ENCODE data around the gene VCL. TPM values are rescaled to one million over a fixed set of nuclear protein-coding genes. Genes with fewer than 3 reads are reported as not detected.

Gene VCL
- polyA plus RNA-seq, 1 donor from 2014 or later, result 11.2 TPM

- Histone ChIP-seq H3K36me3 (ENCODE audit: insufficient read depth, low read length) (no peaks in the 10 kb centered on the region), H3K27ac (ENCODE audit: low read length) (no peak overlapping the region), H3K27me3 (ENCODE audit: insufficient read depth, low read depth, low read length) (no peaks in the 10 kb centered on the region), H3F3A (ENCODE audit: insufficient read depth, low read length, poor library complexity, severe bottlenecking) (no peaks in the 10 kb centered on the region), H3K4me3 (ENCODE audit: low read length) (no peak overlapping the region), H3K79me2 (replicated peaks; ENCODE audit: insufficient read depth, low read length) (peaks cover 2% of the 10 kb centered on the region), H3K9ac (ENCODE audit: low read length) (no peak overlapping the region), H4K20me1 (ENCODE audit: insufficient read depth) (no peaks in the 10 kb centered on the region), H3K9me3 (ENCODE audit: low read length) (no peaks in the 10 kb centered on the region), H2AFZ (ENCODE audit: low read depth, low read length) (no peak overlapping the region), H3K4me2 (ENCODE audit: low read length) (no peak overlapping the region), H3K9me2 (ENCODE audit: insufficient read depth, low read length) (no peaks in the 10 kb centered on the region)
- TF ChIP-seq, protein P1, sequence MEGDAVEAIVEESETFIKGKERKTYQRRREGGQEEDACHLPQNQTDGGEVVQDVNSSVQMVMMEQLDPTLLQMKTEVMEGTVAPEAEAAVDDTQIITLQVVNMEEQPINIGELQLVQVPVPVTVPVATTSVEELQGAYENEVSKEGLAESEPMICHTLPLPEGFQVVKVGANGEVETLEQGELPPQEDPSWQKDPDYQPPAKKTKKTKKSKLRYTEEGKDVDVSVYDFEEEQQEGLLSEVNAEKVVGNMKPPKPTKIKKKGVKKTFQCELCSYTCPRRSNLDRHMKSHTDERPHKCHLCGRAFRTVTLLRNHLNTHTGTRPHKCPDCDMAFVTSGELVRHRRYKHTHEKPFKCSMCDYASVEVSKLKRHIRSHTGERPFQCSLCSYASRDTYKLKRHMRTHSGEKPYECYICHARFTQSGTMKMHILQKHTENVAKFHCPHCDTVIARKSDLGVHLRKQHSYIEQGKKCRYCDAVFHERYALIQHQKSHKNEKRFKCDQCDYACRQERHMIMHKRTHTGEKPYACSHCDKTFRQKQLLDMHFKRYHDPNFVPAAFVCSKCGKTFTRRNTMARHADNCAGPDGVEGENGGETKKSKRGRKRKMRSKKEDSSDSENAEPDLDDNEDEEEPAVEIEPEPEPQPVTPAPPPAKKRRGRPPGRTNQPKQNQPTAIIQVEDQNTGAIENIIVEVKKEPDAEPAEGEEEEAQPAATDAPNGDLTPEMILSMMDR (IDR thresholded peaks at IDR 0.05; ENCODE audit: poor library complexity, severe bottlenecking), result no peak
- TF ChIP-seq TAF1 (IDR thresholded peaks at IDR 0.05; ENCODE audit: low read depth), result no peak
- no peak for TF ChIP-seq RAD21 (conservative IDR thresholded peaks at IDR 0.05)
- TF ChIP-seq SMC3 (conservative IDR thresholded peaks at IDR 0.05; ENCODE audit: poor library complexity), result no peak
- no peak for TF ChIP-seq EZH2 (IDR thresholded peaks at IDR 0.05; ENCODE audit: borderline replicate concordance, insufficient read depth, low read length, poor library complexity, severe bottlenecking)
- no peak for TF ChIP-seq REST (IDR thresholded peaks at IDR 0.05; ENCODE audit: borderline replicate concordance)
- TF ChIP-seq EP300 (conservative IDR thresholded peaks at IDR 0.05; ENCODE audit: poor library complexity, severe bottlenecking), result no peak
- TF ChIP-seq POLR2AphosphoS5 (IDR thresholded peaks at IDR 0.05), result no peak
- TF ChIP-seq MXI1 (conservative IDR thresholded peaks at IDR 0.05; ENCODE audit: poor library complexity, severe bottlenecking), result no peak
Observed at GRCh38 chr10:74021248-74022055, 23.5 kb downstream of the VCL start.

GRCh38 chr10:74022926-74023629 lies 25.2 kb downstream of the VCL start:
- Histone ChIP-seq H3K4me2 (ENCODE audit: low read length) (no peak overlapping the region), H3K36me3 (ENCODE audit: insufficient read depth, low read length) (no peaks in the 10 kb centered on the region), H3F3A (ENCODE audit: insufficient read depth, low read length, poor library complexity, severe bottlenecking) (no peaks in the 10 kb centered on the region), H3K9ac (ENCODE audit: low read length) (no peak overlapping the region), H3K79me2 (replicated peaks; ENCODE audit: insufficient read depth, low read length) (peaks cover 4% of the 10 kb centered on the region), H2AFZ (ENCODE audit: low read depth, low read length) (no peak overlapping the region), H3K27me3 (ENCODE audit: insufficient read depth, low read depth, low read length) (no peaks in the 10 kb centered on the region), H4K20me1 (ENCODE audit: insufficient read depth) (no peaks in the 10 kb centered on the region), H3K27ac (ENCODE audit: low read length) (no peak overlapping the region), H3K9me3 (ENCODE audit: low read length) (no peaks in the 10 kb centered on the region), H3K9me2 (ENCODE audit: insufficient read depth, low read length) (no peaks in the 10 kb centered on the region), H3K4me3 (ENCODE audit: low read length) (no peak overlapping the region)
- TF ChIP-seq RAD21 (conservative IDR thresholded peaks at IDR 0.05) (no peak), REST (IDR thresholded peaks at IDR 0.05; ENCODE audit: borderline replicate concordance) (no peak), SMC3 (conservative IDR thresholded peaks at IDR 0.05; ENCODE audit: poor library complexity) (no peak), EZH2 (IDR thresholded peaks at IDR 0.05; ENCODE audit: borderline replicate concordance, insufficient read depth, low read length, poor library complexity, severe bottlenecking) (no peak), EP300 (conservative IDR thresholded peaks at IDR 0.05; ENCODE audit: poor library complexity, severe bottlenecking) (no peak), MXI1 (conservative IDR thresholded peaks at IDR 0.05; ENCODE audit: poor library complexity, severe bottlenecking) (no peak), POLR2AphosphoS5 (IDR thresholded peaks at IDR 0.05) (no peak), TAF1 (IDR thresholded peaks at IDR 0.05; ENCODE audit: low read depth) (no peak)
- TF ChIP-seq, protein P1 (IDR thresholded peaks at IDR 0.05; ENCODE audit: poor library complexity, severe bottlenecking), result no peak
